Activated CD4-positive, alpha-beta T cell treated with anti-CD3 and anti-CD28 coated beads for 48 hours (primary cell): Measurements from ENCODE around the gene GTF2H2.
"Not testable (repeated sequence)": the region's sequence is repeated elsewhere in the genome, so short reads cannot be mapped to it uniquely, and the experiment has no call there.

ENCODE experiments used
- DNase-seq: peaks from one replicate; pipeline ENCODE4 v3.0.0-alpha.2; 2020

GTF2H2 gene

GRCh38 chr5:71011194-71011792 is 56.2 kb downstream of the GTF2H2 start:
- no peak for DNase-seq

DNA sequence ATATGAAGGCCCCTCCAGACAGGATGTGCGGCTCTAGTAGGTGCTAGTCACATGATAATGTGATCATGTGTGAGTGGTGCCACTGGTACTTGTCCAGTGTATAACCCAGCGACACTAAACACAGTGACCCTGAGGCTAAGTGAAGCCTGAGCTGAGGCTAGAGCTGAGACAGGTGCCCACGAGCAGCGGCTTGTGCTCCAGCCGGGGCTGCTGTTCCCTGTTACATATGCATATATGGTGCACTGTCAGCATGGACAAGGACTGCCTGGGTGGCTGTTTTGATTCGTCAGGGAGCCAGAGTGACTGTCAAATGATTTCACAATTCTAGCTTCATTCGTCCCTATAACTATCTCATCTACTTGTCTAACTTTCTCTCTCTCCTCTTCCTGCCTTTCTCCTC is 60.5 kb downstream of the GTF2H2 start:
- DNase-seq, result not testable (repeated sequence)
